Testis (tissue), 3 donors: ENCODE measurements around the gene C4orf36. TPM values are rescaled to one million over a fixed set of nuclear protein-coding genes. Genes with fewer than 3 reads are reported as not detected.
A peak's percentile ranks its signal among the peaks of the same experiment; 100 is the strongest.

Experiments used
- DNase-seq: peaks from one replicate; pipeline ENCODE4 v3.0.0-alpha.2; 2019
- H3K27ac ChIP-seq, 2 donors: fragments of 200-600 bp; sonication (generic); one replicate each; pipeline ENCODE4 v1.5.1; 2019
- H3K27me3 ChIP-seq: fragments of 200-600 bp; sonication (generic); one replicate; pipeline ENCODE4 v1.5.1; 2019
- H3K36me3 ChIP-seq: fragments of 200-600 bp; sonication (generic); one replicate; pipeline ENCODE4 v1.5.1; 2017; ENCODE audit warnings: low read depth; ENCODE audit errors: missing control alignments
- H3K4me1 ChIP-seq: fragments of 200-600 bp; sonication (generic); one replicate; pipeline ENCODE4 v1.5.1; 2019
- H3K4me3 ChIP-seq, 2 donors: fragments of 200-600 bp; sonication (generic); one replicate each; pipeline ENCODE4 v1.5.1; 2017 to 2019
- H3K9me3 ChIP-seq: fragments of 200-600 bp; sonication (generic); one replicate; pipeline ENCODE4 v1.5.1; 2017
- CTCF ChIP-seq, 3 experiments: fragments of 450-650 bp in 2 of 3; fragments of 200-600 bp in 1 of 3; sonication (generic) in 1 of 3; IDR thresholded peaks; one replicate each; pipeline ENCODE4 v1.5.1; 2016 to 2019; ENCODE audit warnings: antibody characterized with exemption in 3 of 3, mild to moderate bottlenecking in 2 of 3, moderate library complexity in 1 of 3
- POLR2A ChIP-seq: fragments of 450-650 bp; IDR thresholded peaks from one replicate; pipeline ENCODE4 v1.6.1; 2017; ENCODE audit warnings: antibody characterized with exemption, mild to moderate bottlenecking, moderate library complexity
- WGBS, 2 donors: methylation state at CpG; one replicate each; pipeline ENCODE4 v1.1.5; 2018; 5-methylcytosine and 5-hydroxymethylcytosine counted together
- intact Hi-C: fragments of 100-400 bp; cut with DNase I; formaldehyde crosslinking; loops from one replicate; pipeline ENCODE4 v1.15.1; 2023; ENCODE audit warnings: low total_unique reads
- polyA plus RNA-seq: library from polyadenylated mRNA; stranded (reverse); fragments of 350-450 nt; fragmentation: Illumina TruSeq; extraction: RNeasy Lipid Tissue Mini Kit (QIAGEN cat#74804); gene quantifications from one replicate; pipeline ENCODE4 v1.2.3, GENCODE V29; 2014; ENCODE audit warnings: low read depth, low replicate concordance; ENCODE audit not compliant: insufficient read depth
- total RNA-seq, 2 donors: library from RNA; depleted of rRNA; stranded (reverse); fragments of >200 nt; gene quantifications; one replicate each; pipeline ENCODE4 v1.2.3, GENCODE V29; 2016

Gene C4orf36
- total and polyA plus RNA-seq, 3 donors from 2014 or later, result 5.9 to 26.4 (median 20.0) TPM

GRCh38 chr4:86908251-86908657, 16.0 kb upstream of the C4orf36 start:
- intact Hi-C loops, result no loop called here
- TF ChIP-seq CTCF (IDR thresholded peaks at IDR 0.05), result no peak
- no peak for TF ChIP-seq POLR2A
- WGBS, 2 donors, result 28 to 34% methylated on average over 2 of the region's 2 CpGs
- peaks cover 10% of the 10 kb centered on the region for H3K4me1 ChIP-seq
- no peaks in the 10 kb centered on the region for H3K36me3 ChIP-seq
- H3K27me3 ChIP-seq, result no peaks in the 10 kb centered on the region
- no peak overlapping the region for H3K4me3 ChIP-seq
- no peaks in the 10 kb centered on the region for H3K9me3 ChIP-seq
- H3K27ac ChIP-seq, result peak overlapping the region in 1 of 2 donors; percentile 32
- DNase-seq, result no peak

GRCh38 chr4:86901864-86902263, 9.6 kb upstream of the C4orf36 start:
- no peak overlapping the region for H3K4me3 ChIP-seq
- no peaks in the 10 kb centered on the region for H3K9me3 ChIP-seq
- whole genome bisulfite sequencing, 2 donors, result 85 to 96% methylated on average over 3 of the region's 3 CpGs
- TF ChIP-seq POLR2A (no peak), CTCF (IDR thresholded peaks at IDR 0.05) (no peak)
- H3K27me3 ChIP-seq, result no peaks in the 10 kb centered on the region
- H3K36me3 ChIP-seq, result no peaks in the 10 kb centered on the region
- DNase-seq, result no peak
- no peaks in the 10 kb centered on the region for H3K4me1 ChIP-seq
- intact Hi-C loops, result no loop called here
- no peak overlapping the region for H3K27ac ChIP-seq

GRCh38 chr4:86898562-86898961, 6.3 kb upstream of the C4orf36 start:
- Histone ChIP-seq H3K9me3 (no peaks in the 10 kb centered on the region), H3K27me3 (no peaks in the 10 kb centered on the region), H3K4me3 (no peak overlapping the region), H3K4me1 (no peaks in the 10 kb centered on the region), H3K36me3 (no peaks in the 10 kb centered on the region), H3K27ac (no peak overlapping the region)
- TF ChIP-seq POLR2A (no peak), CTCF (IDR thresholded peaks at IDR 0.05) (no peak)
- intact Hi-C loops, result no loop called here
- WGBS, 2 donors, result 88 to 94% methylated on average over 4 of the region's 4 CpGs
- DNase-seq, result no peak

GRCh38 chr4:86896596-86896995, 4.4 kb upstream of the C4orf36 start:
- TF ChIP-seq CTCF (IDR thresholded peaks at IDR 0.05), result no peak
- no peak for TF ChIP-seq POLR2A
- DNase-seq, result no peak
- intact Hi-C loops, result no loop called here
- no peak overlapping the region for H3K27ac ChIP-seq
- 42 to 48% methylated on average over 4 of the region's 4 CpGs for WGBS, 2 donors
- no peaks in the 10 kb centered on the region for H3K4me1 ChIP-seq
- H3K27me3 ChIP-seq, result no peaks in the 10 kb centered on the region
- H3K36me3 ChIP-seq, result no peaks in the 10 kb centered on the region
- no peaks in the 10 kb centered on the region for H3K9me3 ChIP-seq
- H3K4me3 ChIP-seq, result no peak overlapping the region

GRCh38 chr4:86895692-86896488, 3.7 kb upstream of the C4orf36 start:
- no peaks in the 10 kb centered on the region for H3K9me3 ChIP-seq
- no peak overlapping the region for H3K27ac ChIP-seq
- H3K27me3 ChIP-seq, result no peaks in the 10 kb centered on the region
- 76 to 78% methylated on average over 6 of the region's 6 CpGs for WGBS, 2 donors
- no peaks in the 10 kb centered on the region for H3K4me1 ChIP-seq
- H3K36me3 ChIP-seq, result no peaks in the 10 kb centered on the region
- DNase-seq, result peak; percentile 27
- no peak overlapping the region for H3K4me3 ChIP-seq
- TF ChIP-seq POLR2A (no peak), CTCF (IDR thresholded peaks at IDR 0.05) (peak; percentile 53 to 71 (median 66))
- intact Hi-C loops, result no loop called here
